PFSK-1 (cell line): ENCODE measurements around the gene GPRIN3.

Experiments
- FOXP2 ChIP-seq: optimal IDR thresholded peaks from 2 replicates; pipeline ENCODE3; 2011; ENCODE audit warnings: borderline replicate concordance, control low read depth, inconsistent platforms; ENCODE audit not compliant: insufficient read depth; ENCODE audit errors: extremely low read length, extremely low read depth
- POLR2AphosphoS5 ChIP-seq: IDR thresholded peaks from 2 replicates; pipeline ENCODE4 v1.6.1; 2012; ENCODE audit warnings: low read depth, mild to moderate bottlenecking, control low read depth, low read length, moderate library complexity
- REST ChIP-seq, 2 experiments: IDR thresholded peaks; 2 replicates each; pipeline versions ENCODE4 v1.6.1 to v1.8.0; 2011 to 2012; ENCODE audit warnings: low read depth in 2 of 2, low read length in 2 of 2, control low read depth in 1 of 2, inconsistent platforms in 1 of 2, mild to moderate bottlenecking in 1 of 2, moderate library complexity in 1 of 2; ENCODE audit not compliant: insufficient read depth in 1 of 2
- SIN3A ChIP-seq: IDR thresholded peaks from 2 replicates; pipeline ENCODE4 v1.6.1; 2012; ENCODE audit warnings: mild to moderate bottlenecking, low read length, moderate library complexity, borderline replicate concordance; ENCODE audit not compliant: insufficient read depth
- TAF1 ChIP-seq: IDR thresholded peaks from 2 replicates; pipeline ENCODE4 v1.6.1; 2012; ENCODE audit warnings: low read length, control low read depth, borderline replicate concordance; ENCODE audit not compliant: insufficient read depth

GPRIN3 gene

GRCh38 chr4:89196056-89196674, 111.4 kb downstream of the GPRIN3 start:
- TF ChIP-seq REST (IDR thresholded peaks at IDR 0.05; ENCODE audit: insufficient read depth in 1 of 2, low read depth in 2 of 2, low read length in 2 of 2) (no peak), TAF1 (no peak), FOXP2 (no peak), POLR2AphosphoS5 (no peak), SIN3A (no peak)

GRCh38 chr4:89193843-89194242, 113.8 kb downstream of the GPRIN3 start:
- TF ChIP-seq SIN3A (no peak), REST (IDR thresholded peaks at IDR 0.05; ENCODE audit: insufficient read depth in 1 of 2, low read depth in 2 of 2, low read length in 2 of 2) (no peak), TAF1 (no peak), FOXP2 (no peak), POLR2AphosphoS5 (no peak)
